ENCODE results near the gene LRRC14B.
"Not testable (repeated sequence)": the region's sequence is repeated elsewhere in the genome, so short reads cannot be mapped to it uniquely, and the experiment has no call there.

LRRC14B gene

GRCh38 chr5:163841-164240 is 27.5 kb upstream of the LRRC14B start:
- Mint-ChIP-seq H3K4me1 (peaks cover 31% of the 10 kb centered on the region), H3K27ac (no peak overlapping the region), H3K27me3 (ENCODE audit: low read depth) (peaks cover 7% of the 10 kb centered on the region), H3K4me3 (no peak overlapping the region), H3K36me3 (ENCODE audit: low read depth) (peaks cover 11% of the 10 kb centered on the region), H3K9me3 (no peaks in the 10 kb centered on the region)
- no peak for TF ChIP-seq CTCF (IDR thresholded peaks at IDR 0.05; ENCODE audit: unreplicated experiment in 3 of 3)

- H3K4me1 Mint-ChIP-seq: peaks cover 29% of the 10 kb centered on the region
- no peak overlapping the region for H3K4me3 Mint-ChIP-seq
- TF ChIP-seq CTCF (IDR thresholded peaks at IDR 0.05; ENCODE audit: unreplicated experiment in 3 of 3): no peak
- H3K27me3 Mint-ChIP-seq (ENCODE audit: low read depth): peaks cover 7% of the 10 kb centered on the region
- no peak overlapping the region for H3K27ac Mint-ChIP-seq
- no peaks in the 10 kb centered on the region for H3K9me3 Mint-ChIP-seq
- H3K36me3 Mint-ChIP-seq (ENCODE audit: low read depth): peaks cover 11% of the 10 kb centered on the region
Observed at GRCh38 chr5:164244-164643, 27.1 kb upstream of the LRRC14B start.

GRCh38 chr5:164783-165182 is 26.5 kb upstream of the LRRC14B start:
- H3K36me3 Mint-ChIP-seq (ENCODE audit: low read depth): peaks cover 11% of the 10 kb centered on the region
- H3K9me3 Mint-ChIP-seq; H3K27ac Mint-ChIP-seq; H3K27me3 Mint-ChIP-seq (ENCODE audit: low read depth); H3K4me3 Mint-ChIP-seq: not testable (repeated sequence)
- peaks cover 24% of the 10 kb centered on the region for H3K4me1 Mint-ChIP-seq

- Mint-ChIP-seq H3K36me3 (ENCODE audit: low read depth) (peaks cover 11% of the 10 kb centered on the region), H3K9me3 (no peaks in the 10 kb centered on the region), H3K4me1 (peaks cover 10% of the 10 kb centered on the region), H3K27ac (peak overlapping the region in 1 of 3 experiments; percentile 44), H3K4me3 (no peak overlapping the region), H3K27me3 (ENCODE audit: low read depth) (peaks cover 7% of the 10 kb centered on the region)
- no peak for TF ChIP-seq CTCF (IDR thresholded peaks at IDR 0.05; ENCODE audit: unreplicated experiment in 3 of 3)
Observed at GRCh38 chr5:166441-167372, 24.6 kb upstream of the LRRC14B start.

GRCh38 chr5:167511-167910 is 23.8 kb upstream of the LRRC14B start:
- TF ChIP-seq CTCF (IDR thresholded peaks at IDR 0.05; ENCODE audit: unreplicated experiment in 3 of 3): no peak
- Mint-ChIP-seq H3K9me3 (no peaks in the 10 kb centered on the region), H3K27ac (no peak overlapping the region), H3K4me3 (no peak overlapping the region), H3K4me1 (peaks cover 10% of the 10 kb centered on the region), H3K27me3 (ENCODE audit: low read depth) (peaks cover 7% of the 10 kb centered on the region), H3K36me3 (ENCODE audit: low read depth) (peaks cover 11% of the 10 kb centered on the region)

GRCh38 chr5:167982-168660 is 23.2 kb upstream of the LRRC14B start:
- Mint-ChIP-seq H3K4me1 (peaks cover 10% of the 10 kb centered on the region), H3K4me3 (peak overlapping the region in 2 of 3 experiments; percentile 44), H3K27me3 (ENCODE audit: low read depth) (peaks cover 10% of the 10 kb centered on the region), H3K36me3 (ENCODE audit: low read depth) (peaks cover 11% of the 10 kb centered on the region), H3K27ac (peak overlapping the region in 2 of 3 experiments; percentile 44 to 88), H3K9me3 (no peaks in the 10 kb centered on the region)
- TF ChIP-seq CTCF (IDR thresholded peaks at IDR 0.05; ENCODE audit: unreplicated experiment in 3 of 3): no peak
